H1 (cell line): Measurements from ENCODE around the gene MAFG. TPM values are rescaled to one million over a fixed set of nuclear protein-coding genes. Genes with fewer than 3 reads are reported as not detected.

Experiments used
- ASH2L ChIP-seq: fragments of 200-600, 300-600 bp; sonication (generic); IDR thresholded peaks from one replicate; pipeline ENCODE4 v1.7.1; 2017; ENCODE audit warnings: low read length
- HDAC6 ChIP-seq: IDR thresholded peaks from one replicate; pipeline ENCODE4 v1.7.1; 2012; ENCODE audit warnings: low read depth, mild to moderate bottlenecking, inconsistent platforms, low read length, moderate library complexity
- KDM1A ChIP-seq: fragments of 200-600, 300-600 bp; sonication (generic); IDR thresholded peaks from 2 replicates; pipeline ENCODE4 v1.7.1; 2016; ENCODE audit warnings: mild to moderate bottlenecking, low read length, borderline replicate concordance
- SAP30 ChIP-seq: fragments of 300-600 bp; sonication (generic); IDR thresholded peaks from 2 replicates; pipeline ENCODE4 v1.7.1; 2012; ENCODE audit warnings: low read length, moderate library complexity, mild to moderate bottlenecking, inconsistent platforms; ENCODE audit not compliant: insufficient read depth, insufficient replicate concordance
- SP1 ChIP-seq: IDR thresholded peaks from 2 replicates; pipeline ENCODE4 v1.6.1; 2011; ENCODE audit warnings: low read depth, low read length
- TAF7 ChIP-seq: optimal IDR thresholded peaks from 2 replicates; pipeline ENCODE3; 2011; ENCODE audit warnings: low read depth, mild to moderate bottlenecking, inconsistent platforms, low read length, moderate library complexity, borderline replicate concordance
- ZNF274 ChIP-seq: IDR thresholded peaks from 2 replicates; pipeline ENCODE4 v1.7.0; 2012; ENCODE audit warnings: low read length, borderline replicate concordance; ENCODE audit errors: extremely low read depth
- polyA plus RNA-seq, 7 experiments: library from polyadenylated mRNA; depleted of rRNA in 3 of 7; stranded (reverse) in 5 of 7; unstranded in 2 of 7; fragments of >200 nt in 5 of 7; fragments of 200-250 nt in 2 of 7; gene quantifications; 1 replicate in 5 of 7; 2 replicates in 1 of 7; 4 replicates in 1 of 7; pipeline versions ENCODE4 v1.2.1 to v1.2.3, GENCODE V29; 2011 to 2013; ENCODE audit warnings: missing spikeins in 2 of 7, mixed read lengths in 2 of 7
- total RNA-seq: library from RNA; stranded (reverse); fragmentation: NEBNext Ultra II Directional; extraction: Animal tissue kit (Norgen Biotek cat#: 25700); gene quantifications from 2 replicates; pipeline ENCODE4 v1.2.1, GENCODE V29; 2021
- TF ChIP-seq, protein P1 (sequence below): fragments of 300-600 bp; sonication (generic); IDR thresholded peaks from 2 replicates; pipeline ENCODE4 v1.7.1; 2012; ENCODE audit warnings: low read length, moderate library complexity, mild to moderate bottlenecking, inconsistent platforms; ENCODE audit not compliant: insufficient replicate concordance
- TF ChIP-seq, protein P2 (sequence below): IDR thresholded peaks from 2 replicates; pipeline ENCODE4 v1.6.1; 2011; ENCODE audit warnings: low read depth, mild to moderate bottlenecking, low read length; ENCODE audit not compliant: insufficient read depth
- TF ChIP-seq, protein P3 (sequence below): IDR thresholded peaks from 2 replicates; pipeline ENCODE4 v1.6.1; 2011; ENCODE audit warnings: low read length, improper control_type of control experiment

Gene MAFG
- total and polyA plus RNA-seq, 2 of the 8 experiments (the other 6 are each of a cell fraction or from before 2014, with no cell fraction given): 25.5 to 26.9 TPM

DNA sequence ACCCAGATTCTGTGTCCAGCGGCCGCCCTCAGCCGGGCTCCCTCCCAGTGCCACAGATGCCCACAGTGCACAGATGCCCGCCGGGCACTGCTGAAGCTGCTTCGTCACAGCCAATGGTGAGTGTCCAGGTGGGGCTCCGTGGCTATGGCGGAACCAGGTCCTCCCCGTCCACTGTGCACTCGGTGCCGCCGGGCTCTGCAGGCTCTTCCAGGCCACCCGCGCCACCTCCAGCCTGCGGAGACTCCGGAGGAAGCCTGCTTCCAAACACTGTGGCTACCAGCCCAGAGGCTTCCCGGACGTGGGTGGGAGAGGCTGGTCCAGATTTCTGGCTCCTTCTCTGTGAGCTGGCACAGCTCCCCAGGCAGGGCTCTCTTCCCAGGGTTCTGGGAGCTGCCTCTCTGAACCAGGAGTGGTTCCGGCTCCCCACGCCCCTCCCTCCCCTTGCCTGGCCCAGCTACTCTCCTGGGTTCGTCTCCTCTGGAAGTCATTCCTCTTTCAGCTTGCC, 12.4 kb upstream of the MAFG start (continued):
- TF ChIP-seq, protein P1, sequence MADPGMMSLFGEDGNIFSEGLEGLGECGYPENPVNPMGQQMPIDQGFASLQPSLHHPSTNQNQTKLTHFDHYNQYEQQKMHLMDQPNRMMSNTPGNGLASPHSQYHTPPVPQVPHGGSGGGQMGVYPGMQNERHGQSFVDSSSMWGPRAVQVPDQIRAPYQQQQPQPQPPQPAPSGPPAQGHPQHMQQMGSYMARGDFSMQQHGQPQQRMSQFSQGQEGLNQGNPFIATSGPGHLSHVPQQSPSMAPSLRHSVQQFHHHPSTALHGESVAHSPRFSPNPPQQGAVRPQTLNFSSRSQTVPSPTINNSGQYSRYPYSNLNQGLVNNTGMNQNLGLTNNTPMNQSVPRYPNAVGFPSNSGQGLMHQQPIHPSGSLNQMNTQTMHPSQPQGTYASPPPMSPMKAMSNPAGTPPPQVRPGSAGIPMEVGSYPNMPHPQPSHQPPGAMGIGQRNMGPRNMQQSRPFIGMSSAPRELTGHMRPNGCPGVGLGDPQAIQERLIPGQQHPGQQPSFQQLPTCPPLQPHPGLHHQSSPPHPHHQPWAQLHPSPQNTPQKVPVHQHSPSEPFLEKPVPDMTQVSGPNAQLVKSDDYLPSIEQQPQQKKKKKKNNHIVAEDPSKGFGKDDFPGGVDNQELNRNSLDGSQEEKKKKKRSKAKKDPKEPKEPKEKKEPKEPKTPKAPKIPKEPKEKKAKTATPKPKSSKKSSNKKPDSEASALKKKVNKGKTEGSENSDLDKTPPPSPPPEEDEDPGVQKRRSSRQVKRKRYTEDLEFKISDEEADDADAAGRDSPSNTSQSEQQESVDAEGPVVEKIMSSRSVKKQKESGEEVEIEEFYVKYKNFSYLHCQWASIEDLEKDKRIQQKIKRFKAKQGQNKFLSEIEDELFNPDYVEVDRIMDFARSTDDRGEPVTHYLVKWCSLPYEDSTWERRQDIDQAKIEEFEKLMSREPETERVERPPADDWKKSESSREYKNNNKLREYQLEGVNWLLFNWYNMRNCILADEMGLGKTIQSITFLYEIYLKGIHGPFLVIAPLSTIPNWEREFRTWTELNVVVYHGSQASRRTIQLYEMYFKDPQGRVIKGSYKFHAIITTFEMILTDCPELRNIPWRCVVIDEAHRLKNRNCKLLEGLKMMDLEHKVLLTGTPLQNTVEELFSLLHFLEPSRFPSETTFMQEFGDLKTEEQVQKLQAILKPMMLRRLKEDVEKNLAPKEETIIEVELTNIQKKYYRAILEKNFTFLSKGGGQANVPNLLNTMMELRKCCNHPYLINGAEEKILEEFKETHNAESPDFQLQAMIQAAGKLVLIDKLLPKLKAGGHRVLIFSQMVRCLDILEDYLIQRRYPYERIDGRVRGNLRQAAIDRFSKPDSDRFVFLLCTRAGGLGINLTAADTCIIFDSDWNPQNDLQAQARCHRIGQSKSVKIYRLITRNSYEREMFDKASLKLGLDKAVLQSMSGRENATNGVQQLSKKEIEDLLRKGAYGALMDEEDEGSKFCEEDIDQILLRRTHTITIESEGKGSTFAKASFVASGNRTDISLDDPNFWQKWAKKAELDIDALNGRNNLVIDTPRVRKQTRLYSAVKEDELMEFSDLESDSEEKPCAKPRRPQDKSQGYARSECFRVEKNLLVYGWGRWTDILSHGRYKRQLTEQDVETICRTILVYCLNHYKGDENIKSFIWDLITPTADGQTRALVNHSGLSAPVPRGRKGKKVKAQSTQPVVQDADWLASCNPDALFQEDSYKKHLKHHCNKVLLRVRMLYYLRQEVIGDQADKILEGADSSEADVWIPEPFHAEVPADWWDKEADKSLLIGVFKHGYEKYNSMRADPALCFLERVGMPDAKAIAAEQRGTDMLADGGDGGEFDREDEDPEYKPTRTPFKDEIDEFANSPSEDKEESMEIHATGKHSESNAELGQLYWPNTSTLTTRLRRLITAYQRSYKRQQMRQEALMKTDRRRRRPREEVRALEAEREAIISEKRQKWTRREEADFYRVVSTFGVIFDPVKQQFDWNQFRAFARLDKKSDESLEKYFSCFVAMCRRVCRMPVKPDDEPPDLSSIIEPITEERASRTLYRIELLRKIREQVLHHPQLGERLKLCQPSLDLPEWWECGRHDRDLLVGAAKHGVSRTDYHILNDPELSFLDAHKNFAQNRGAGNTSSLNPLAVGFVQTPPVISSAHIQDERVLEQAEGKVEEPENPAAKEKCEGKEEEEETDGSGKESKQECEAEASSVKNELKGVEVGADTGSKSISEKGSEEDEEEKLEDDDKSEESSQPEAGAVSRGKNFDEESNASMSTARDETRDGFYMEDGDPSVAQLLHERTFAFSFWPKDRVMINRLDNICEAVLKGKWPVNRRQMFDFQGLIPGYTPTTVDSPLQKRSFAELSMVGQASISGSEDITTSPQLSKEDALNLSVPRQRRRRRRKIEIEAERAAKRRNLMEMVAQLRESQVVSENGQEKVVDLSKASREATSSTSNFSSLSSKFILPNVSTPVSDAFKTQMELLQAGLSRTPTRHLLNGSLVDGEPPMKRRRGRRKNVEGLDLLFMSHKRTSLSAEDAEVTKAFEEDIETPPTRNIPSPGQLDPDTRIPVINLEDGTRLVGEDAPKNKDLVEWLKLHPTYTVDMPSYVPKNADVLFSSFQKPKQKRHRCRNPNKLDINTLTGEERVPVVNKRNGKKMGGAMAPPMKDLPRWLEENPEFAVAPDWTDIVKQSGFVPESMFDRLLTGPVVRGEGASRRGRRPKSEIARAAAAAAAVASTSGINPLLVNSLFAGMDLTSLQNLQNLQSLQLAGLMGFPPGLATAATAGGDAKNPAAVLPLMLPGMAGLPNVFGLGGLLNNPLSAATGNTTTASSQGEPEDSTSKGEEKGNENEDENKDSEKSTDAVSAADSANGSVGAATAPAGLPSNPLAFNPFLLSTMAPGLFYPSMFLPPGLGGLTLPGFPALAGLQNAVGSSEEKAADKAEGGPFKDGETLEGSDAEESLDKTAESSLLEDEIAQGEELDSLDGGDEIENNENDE: no peak
- TF ChIP-seq SP1: no peak
- no peak for TF ChIP-seq SAP30
- TF ChIP-seq, protein P2, sequence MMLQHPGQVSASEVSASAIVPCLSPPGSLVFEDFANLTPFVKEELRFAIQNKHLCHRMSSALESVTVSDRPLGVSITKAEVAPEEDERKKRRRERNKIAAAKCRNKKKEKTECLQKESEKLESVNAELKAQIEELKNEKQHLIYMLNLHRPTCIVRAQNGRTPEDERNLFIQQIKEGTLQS: no peak
- no peak for TF ChIP-seq HDAC6
- TF ChIP-seq ASH2L: no peak
- TF ChIP-seq, protein P3, sequence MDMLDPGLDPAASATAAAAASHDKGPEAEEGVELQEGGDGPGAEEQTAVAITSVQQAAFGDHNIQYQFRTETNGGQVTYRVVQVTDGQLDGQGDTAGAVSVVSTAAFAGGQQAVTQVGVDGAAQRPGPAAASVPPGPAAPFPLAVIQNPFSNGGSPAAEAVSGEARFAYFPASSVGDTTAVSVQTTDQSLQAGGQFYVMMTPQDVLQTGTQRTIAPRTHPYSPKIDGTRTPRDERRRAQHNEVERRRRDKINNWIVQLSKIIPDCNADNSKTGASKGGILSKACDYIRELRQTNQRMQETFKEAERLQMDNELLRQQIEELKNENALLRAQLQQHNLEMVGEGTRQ: no peak
- TF ChIP-seq KDM1A: no peak
- no peak for TF ChIP-seq ZNF274
- TF ChIP-seq TAF7: no peak
